Mesenchymal stem cell (in vitro differentiated cells and primary cell): ENCODE results near the gene METTL2B.
"Not testable (repeated sequence)": the region's sequence is repeated elsewhere in the genome, so short reads cannot be mapped to it uniquely, and the experiment has no call there.

ENCODE experiments used
- DNase-seq: peaks from one replicate; pipeline ENCODE4 v3.0.0-alpha.2; 2013
- H2AFZ ChIP-seq: one replicate; pipeline ENCODE4 v1.6.1; 2013; ENCODE audit warnings: low read depth, mild to moderate bottlenecking, control low read depth, inconsistent platforms, low read length, moderate library complexity
- H2AK5ac ChIP-seq: 2 replicates; pipeline ENCODE4 v1.6.1; 2013; ENCODE audit warnings: low read length, moderate library complexity, mild to moderate bottlenecking, inconsistent platforms; ENCODE audit not compliant: severe bottlenecking
- H2BK120ac ChIP-seq: one replicate; pipeline ENCODE4 v1.6.1; 2013; ENCODE audit warnings: low read depth, mild to moderate bottlenecking, inconsistent platforms, low read length, moderate library complexity
- H2BK12ac ChIP-seq, 2 experiments: one replicate each; pipeline ENCODE4 v1.6.1; 2013; ENCODE audit warnings: inconsistent platforms in 2 of 2, low read length in 2 of 2, mild to moderate bottlenecking in 2 of 2, moderate library complexity in 2 of 2, control low read depth in 1 of 2
- H2BK15ac ChIP-seq: one replicate; pipeline ENCODE4 v1.6.1; 2013; ENCODE audit warnings: mild to moderate bottlenecking, low read depth, inconsistent platforms; ENCODE audit not compliant: poor library complexity, severe bottlenecking
- H2BK5ac ChIP-seq: 2 replicates; pipeline ENCODE4 v1.6.1; 2013; ENCODE audit warnings: low read depth, mild to moderate bottlenecking, low read length, control low read depth, inconsistent platforms; ENCODE audit not compliant: poor library complexity, severe bottlenecking
- H3K14ac ChIP-seq, 2 experiments: one replicate each; pipeline ENCODE4 v1.6.1; 2013; ENCODE audit warnings: inconsistent platforms in 2 of 2, low read length in 2 of 2, control low read depth in 1 of 2, mild to moderate bottlenecking in 1 of 2, moderate library complexity in 1 of 2
- H3K18ac ChIP-seq, 2 experiments: one replicate each; pipeline ENCODE4 v1.6.1; 2013; ENCODE audit warnings: inconsistent platforms in 2 of 2, low read length in 2 of 2, control low read depth in 1 of 2, low read depth in 1 of 2, mild to moderate bottlenecking in 1 of 2
- H3K23ac ChIP-seq, 2 experiments: one replicate each; pipeline ENCODE4 v1.6.1; 2013; ENCODE audit warnings: inconsistent platforms in 2 of 2, low read length in 2 of 2, mild to moderate bottlenecking in 2 of 2, moderate library complexity in 2 of 2, control low read depth in 1 of 2
- H3K27ac ChIP-seq: 2 replicates; pipeline ENCODE4 v1.5.1; 2013; ENCODE audit warnings: mild to moderate bottlenecking, moderate library complexity, low read length, control low read depth, inconsistent platforms; ENCODE audit not compliant: poor library complexity, severe bottlenecking
- H3K27me3 ChIP-seq, 2 experiments: 2 replicates each; pipeline versions ENCODE4 v1.6.1 to v1.7.0; 2013; ENCODE audit warnings: low read length in 2 of 2, mild to moderate bottlenecking in 2 of 2, moderate library complexity in 2 of 2, control low read depth in 1 of 2, inconsistent platforms in 1 of 2; ENCODE audit not compliant: control insufficient read depth in 1 of 2, insufficient read depth in 1 of 2
- H3K36me3 ChIP-seq, 2 experiments: 2 replicates each; pipeline versions ENCODE4 v1.6.1 to v1.7.0; 2013; ENCODE audit warnings: low read length in 2 of 2, control low read depth in 1 of 2, inconsistent platforms in 1 of 2, low read depth in 1 of 2, mild to moderate bottlenecking in 1 of 2; ENCODE audit not compliant: insufficient read depth in 2 of 2, control insufficient read depth in 1 of 2
- H3K4ac ChIP-seq, 2 experiments: one replicate each; pipeline ENCODE4 v1.6.1; 2013; ENCODE audit warnings: inconsistent platforms in 2 of 2, low read length in 2 of 2, mild to moderate bottlenecking in 2 of 2, moderate library complexity in 2 of 2, control low read depth in 1 of 2, low read depth in 1 of 2
- H3K4me1 ChIP-seq: 2 replicates; pipeline ENCODE4 v1.6.1; 2013; ENCODE audit warnings: low read depth, low read length, control low read depth; ENCODE audit not compliant: control insufficient read depth, insufficient read depth
- H3K4me2 ChIP-seq: 2 replicates; pipeline ENCODE4 v1.6.1; 2013; ENCODE audit warnings: low read length, mild to moderate bottlenecking, inconsistent platforms; ENCODE audit not compliant: poor library complexity, severe bottlenecking
- H3K4me3 ChIP-seq, 2 experiments: 2 replicates each; pipeline versions ENCODE4 v1.5.1 to v1.7.0; 2013; ENCODE audit warnings: low read length in 2 of 2, mild to moderate bottlenecking in 2 of 2, control low read depth in 1 of 2, low read depth in 1 of 2; ENCODE audit not compliant: insufficient read depth in 1 of 2
- H3K79me1 ChIP-seq: replicated peaks from 2 replicates; pipeline ENCODE4 v1.6.1; 2013; ENCODE audit warnings: mild to moderate bottlenecking, control low read depth, low read length, inconsistent platforms; ENCODE audit not compliant: poor library complexity, severe bottlenecking
- H3K9ac ChIP-seq: 2 replicates; pipeline ENCODE4 v1.7.0; 2013; ENCODE audit warnings: mild to moderate bottlenecking, low read length, moderate library complexity
- H3K9me3 ChIP-seq: 2 replicates; pipeline ENCODE4 v1.7.0; 2013; ENCODE audit warnings: mild to moderate bottlenecking, low read length; ENCODE audit not compliant: control insufficient read depth
- H4K8ac ChIP-seq: one replicate; pipeline ENCODE4 v1.6.1; 2013; ENCODE audit warnings: inconsistent platforms, mild to moderate bottlenecking, low read length, moderate library complexity
- H4K91ac ChIP-seq: one replicate; pipeline ENCODE4 v1.6.1; 2013; ENCODE audit warnings: mild to moderate bottlenecking, low read length, inconsistent platforms
- WGBS: methylation state at CpG from one replicate; pipeline ENCODE4 v1.1.7; 2013; ENCODE audit warnings: mixed read lengths; 5-methylcytosine and 5-hydroxymethylcytosine counted together

Gene METTL2B

GRCh38 chr7:128466871-128467270 is 9.7 kb upstream of the METTL2B start:
- H3K14ac ChIP-seq, H4K91ac ChIP-seq, H3K27ac ChIP-seq, H3K18ac ChIP-seq, H2BK5ac ChIP-seq, H3K9me3 ChIP-seq, H2AFZ ChIP-seq, H4K8ac ChIP-seq, H3K4me3 ChIP-seq, H3K79me1 ChIP-seq, DNase-seq, H2BK120ac ChIP-seq, H3K9ac ChIP-seq, H3K36me3 ChIP-seq, H2BK12ac ChIP-seq, H3K27me3 ChIP-seq, H2AK5ac ChIP-seq, H3K23ac ChIP-seq, H3K4me2 ChIP-seq, H2BK15ac ChIP-seq, H3K4me1 ChIP-seq, H3K4ac ChIP-seq: not testable (repeated sequence)

- not testable (repeated sequence) for H2BK15ac ChIP-seq, H3K27me3 ChIP-seq, H2AFZ ChIP-seq, H4K91ac ChIP-seq, H4K8ac ChIP-seq, H3K14ac ChIP-seq, H3K9me3 ChIP-seq, H2AK5ac ChIP-seq, H2BK120ac ChIP-seq, H2BK12ac ChIP-seq, H3K4ac ChIP-seq, H3K18ac ChIP-seq, H3K79me1 ChIP-seq, H2BK5ac ChIP-seq, H3K23ac ChIP-seq, H3K4me1 ChIP-seq
- peaks cover 0 to 27% of the 10 kb centered on the region in 2 experiments for H3K36me3 ChIP-seq
- peak overlapping the region; percentile 47 for H3K4me2 ChIP-seq
- peak overlapping the region; percentile 49 for H3K27ac ChIP-seq
- peak overlapping the region; percentile 72 to 87 for H3K4me3 ChIP-seq
- H3K9ac ChIP-seq = peak overlapping the region; percentile 93
- 17% methylated on average over 4 of the region's 4 CpGs for WGBS
- peak; percentile 27 for DNase-seq
Measured at GRCh38 chr7:128477336-128477690, 765 bp downstream of the METTL2B start.

- not testable (repeated sequence) for H4K91ac ChIP-seq, H3K4ac ChIP-seq, H3K79me1 ChIP-seq, H3K23ac ChIP-seq, H2BK15ac ChIP-seq, H2AFZ ChIP-seq, H3K4me2 ChIP-seq, H3K27me3 ChIP-seq, H3K18ac ChIP-seq, H3K14ac ChIP-seq, H2AK5ac ChIP-seq, H2BK5ac ChIP-seq, H3K4me3 ChIP-seq, H4K8ac ChIP-seq, H3K9me3 ChIP-seq, H3K27ac ChIP-seq, DNase-seq, H3K9ac ChIP-seq, H2BK120ac ChIP-seq, H3K4me1 ChIP-seq, H2BK12ac ChIP-seq
- H3K36me3 ChIP-seq = peaks cover 3 to 35% of the 10 kb centered on the region in 2 experiments
- no CpG with 5 or more reads among the region's 4 CpGs for WGBS
Measured at GRCh38 chr7:128479082-128479481, 2.5 kb downstream of the METTL2B start.

- not testable (repeated sequence) for H2BK5ac ChIP-seq, H3K27me3 ChIP-seq, H2BK15ac ChIP-seq, H3K4me2 ChIP-seq, DNase-seq, H2BK120ac ChIP-seq, H3K14ac ChIP-seq, H3K9ac ChIP-seq, H4K8ac ChIP-seq, H3K79me1 ChIP-seq, H3K23ac ChIP-seq, H2AK5ac ChIP-seq, H3K18ac ChIP-seq, H2BK12ac ChIP-seq, H3K4me1 ChIP-seq, H4K91ac ChIP-seq, H2AFZ ChIP-seq, H3K4me3 ChIP-seq, H3K9me3 ChIP-seq, H3K27ac ChIP-seq, H3K4ac ChIP-seq
- peaks cover 16 to 21% of the 10 kb centered on the region in 2 experiments for H3K36me3 ChIP-seq
- 100% methylated on average over 1 of the region's 6 CpGs for WGBS
Measured at GRCh38 chr7:128488134-128488533, 11.6 kb downstream of the METTL2B start.
